DMS79 (cell line): ENCODE measurements around the gene ELOVL6.
"Not testable (repeated sequence)": the region's sequence is repeated elsewhere in the genome, so short reads cannot be mapped to it uniquely, and the experiment has no call there.

ENCODE experiments used
- DNase-seq: peaks from one replicate; lab custom pipeline; 2025; lab: John Stamatoyannopoulos, UW

ELOVL6 gene

DNA sequence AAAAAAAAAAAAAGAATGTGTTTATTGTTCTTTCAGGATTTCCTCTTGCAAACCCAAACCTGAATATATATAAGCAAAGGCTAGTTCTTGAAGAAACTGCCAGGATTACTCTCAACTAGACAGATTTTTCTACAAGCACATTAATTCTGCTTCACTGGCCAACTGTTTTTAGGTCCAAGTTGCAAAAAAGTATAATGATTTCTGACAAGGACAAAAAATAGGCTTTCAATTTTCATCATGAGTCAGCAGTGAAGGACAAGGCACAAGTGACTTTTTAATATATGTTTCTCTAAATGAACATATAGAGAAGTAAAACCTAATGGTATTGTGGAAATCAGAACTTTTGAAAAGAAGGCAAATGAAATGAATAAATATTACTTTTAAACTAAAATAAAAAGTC is 73.7 kb downstream of the ELOVL6 start:
- no peak for DNase-seq

DNA sequence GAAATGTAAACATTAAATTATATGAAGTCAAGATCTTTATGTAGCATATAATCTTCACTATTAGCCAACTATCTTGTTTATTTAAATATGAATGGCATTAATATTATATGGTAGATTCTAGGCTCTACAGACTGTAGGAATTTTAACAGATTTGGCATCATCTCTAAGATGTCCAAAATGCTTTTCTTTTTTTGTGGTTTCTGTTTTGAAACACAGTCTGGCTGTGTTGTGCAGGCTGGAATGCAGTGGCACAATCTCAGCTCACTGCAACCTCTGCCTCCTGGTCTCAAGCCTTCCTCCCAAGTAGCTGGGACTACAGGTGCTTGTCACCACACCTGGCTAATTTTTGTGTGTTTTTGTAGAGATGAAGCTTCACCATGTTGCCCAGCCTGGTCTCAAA is 76.2 kb downstream of the ELOVL6 start:
- no peak for DNase-seq

DNA sequence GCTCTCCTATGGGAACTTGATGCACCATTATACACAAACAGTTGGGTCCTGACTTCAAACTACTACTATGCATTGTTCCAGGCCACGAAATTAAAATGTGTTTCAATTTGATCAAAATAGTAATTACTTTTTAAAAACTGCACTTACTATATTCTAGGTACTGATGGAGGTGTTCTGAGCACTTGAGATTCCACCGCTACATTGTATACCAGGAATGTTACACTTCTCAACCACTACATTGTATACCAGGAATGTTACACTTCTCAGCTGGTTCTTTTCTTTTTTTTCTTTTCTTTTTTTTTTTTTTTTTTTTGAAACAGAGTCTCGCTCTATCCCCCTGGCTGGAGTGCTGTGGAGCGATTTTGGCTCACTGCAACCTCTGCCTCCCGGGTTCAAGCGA is 77.9 kb downstream of the ELOVL6 start:
- DNase-seq: no peak

DNA sequence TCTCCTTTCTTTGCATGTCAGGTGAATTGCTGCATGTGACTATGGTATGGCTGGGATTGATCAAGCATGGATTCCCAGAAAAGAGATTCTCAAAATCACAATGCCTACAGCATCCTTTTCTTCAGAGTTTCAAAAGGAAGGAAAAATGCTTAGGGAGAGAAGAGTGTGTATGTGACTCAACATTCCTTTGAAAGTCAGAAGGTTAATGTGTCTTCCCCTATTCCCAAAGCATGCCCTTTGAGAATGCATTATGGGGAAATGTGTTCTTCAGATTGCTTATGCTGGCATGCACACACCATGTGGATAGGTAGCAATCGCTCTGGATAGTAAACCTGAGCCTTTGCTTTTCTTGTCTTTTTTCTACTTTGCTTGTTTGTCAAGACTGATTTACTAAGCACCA is 78.5 kb downstream of the ELOVL6 start:
- no peak for DNase-seq

DNA sequence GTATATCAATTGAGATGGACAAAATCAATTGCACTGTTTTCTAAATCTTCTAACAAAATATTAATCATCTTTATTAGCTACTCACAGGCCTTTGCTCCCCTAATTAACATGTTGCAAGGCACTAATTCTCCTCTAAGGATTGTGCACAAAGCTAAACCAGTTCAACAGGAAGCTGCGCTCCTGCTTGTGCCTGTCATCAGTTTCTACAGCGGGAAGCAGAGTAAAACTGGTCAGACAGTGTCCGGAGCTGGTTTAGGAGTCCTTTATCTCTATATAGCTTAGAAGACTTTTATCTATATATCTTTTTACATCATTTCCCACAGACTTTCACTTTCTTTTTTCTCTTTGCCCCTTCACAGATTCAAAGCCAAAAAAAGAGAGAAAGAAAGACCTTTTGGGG is 79.1 kb downstream of the ELOVL6 start:
- DNase-seq: no peak

DNA sequence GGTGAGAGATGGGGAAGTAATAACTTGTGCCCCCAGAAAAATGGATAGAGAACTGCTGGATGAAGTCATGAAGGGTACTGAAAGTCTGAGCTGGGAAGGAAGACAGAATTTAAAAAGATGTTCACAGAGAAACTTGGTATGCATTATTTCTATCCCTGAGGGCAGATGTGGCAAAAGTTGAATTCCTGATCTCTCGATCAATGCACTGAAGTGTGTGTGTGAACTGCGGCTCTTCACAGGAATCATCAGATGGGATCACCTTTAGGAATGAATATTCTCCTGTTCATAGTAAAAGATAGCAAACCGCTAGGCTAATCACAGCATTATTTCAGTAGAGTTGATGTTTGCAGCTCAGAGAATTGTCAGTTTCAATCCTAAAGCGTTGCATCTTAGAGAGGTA is 86.4 kb downstream of the ELOVL6 start:
- no peak for DNase-seq

DNA sequence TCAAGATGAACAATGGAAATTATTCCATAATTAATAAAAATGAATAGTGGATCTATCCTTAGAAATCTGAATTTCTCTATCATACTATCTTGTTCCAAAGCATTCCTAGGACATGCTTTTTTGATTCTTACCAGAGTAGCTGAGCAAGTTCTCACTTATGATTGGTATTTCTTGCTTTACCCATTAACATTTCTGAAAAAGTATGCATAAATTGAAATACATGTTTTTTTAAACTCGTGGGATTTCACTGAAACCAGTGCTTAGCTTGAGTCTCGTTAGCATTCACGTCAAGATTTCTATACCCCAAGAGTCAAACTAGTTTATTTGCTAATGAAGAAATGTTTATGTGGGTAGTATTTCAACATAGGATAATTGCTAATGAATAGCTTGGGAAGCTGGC is 89.0 kb downstream of the ELOVL6 start:
- DNase-seq: no peak

DNA sequence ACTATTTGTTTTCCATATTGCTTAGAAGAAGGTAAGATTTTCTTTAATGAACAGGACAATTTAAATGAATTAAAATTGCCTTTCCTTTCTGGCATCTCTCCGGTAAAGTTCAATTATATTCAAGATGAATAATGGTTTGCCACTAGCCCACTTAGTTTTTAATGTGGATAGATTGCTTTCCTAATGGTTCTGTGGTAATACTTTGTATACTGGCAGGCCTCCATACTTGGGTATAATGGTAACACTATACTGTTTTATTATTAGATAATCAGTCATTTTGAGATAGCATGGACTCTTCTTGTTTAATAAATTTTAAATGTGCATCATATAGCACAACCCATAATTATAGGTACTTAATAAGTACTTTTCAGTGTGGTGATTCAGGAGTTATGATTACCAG is 89.5 kb downstream of the ELOVL6 start:
- DNase-seq: peak; percentile 32

DNA sequence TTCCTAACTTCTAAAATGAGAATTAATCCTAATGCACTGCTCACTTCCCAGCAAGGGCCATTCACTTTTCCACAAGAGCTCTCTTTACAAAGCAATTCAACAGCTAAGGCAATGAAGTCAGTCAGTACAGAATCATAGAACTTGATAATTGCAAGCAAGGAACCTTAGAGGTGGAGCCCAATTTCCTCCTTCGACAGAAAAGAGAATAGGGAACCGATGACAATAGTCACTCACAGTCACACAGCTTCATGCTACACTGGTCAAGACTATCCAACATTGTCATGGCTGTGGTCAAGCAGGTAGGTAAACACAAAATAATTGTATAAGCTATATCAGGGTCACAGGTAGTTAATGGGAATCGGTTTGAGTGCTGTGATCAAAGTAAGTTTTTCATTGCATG is 90.0 kb downstream of the ELOVL6 start:
- peak; percentile 32 for DNase-seq

DNA sequence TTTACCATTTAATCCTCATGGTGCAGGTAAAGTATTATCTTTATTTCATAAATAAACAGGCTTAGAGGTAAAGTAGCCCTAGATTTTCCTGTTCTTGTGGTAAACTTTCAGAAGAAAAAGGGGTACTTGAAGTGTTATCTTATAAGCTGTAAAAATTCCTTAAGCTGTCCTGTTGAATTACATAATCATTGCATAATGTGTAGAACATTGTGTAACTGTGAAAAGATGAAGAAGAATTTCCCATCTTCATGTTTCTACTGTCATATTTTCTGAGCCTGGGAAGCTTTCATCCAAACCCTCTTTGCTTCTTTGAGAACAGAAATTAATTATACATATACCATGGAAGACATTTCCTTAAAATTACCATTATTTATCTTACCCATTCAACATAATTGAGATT is 90.5 kb downstream of the ELOVL6 start:
- no peak for DNase-seq

DNA sequence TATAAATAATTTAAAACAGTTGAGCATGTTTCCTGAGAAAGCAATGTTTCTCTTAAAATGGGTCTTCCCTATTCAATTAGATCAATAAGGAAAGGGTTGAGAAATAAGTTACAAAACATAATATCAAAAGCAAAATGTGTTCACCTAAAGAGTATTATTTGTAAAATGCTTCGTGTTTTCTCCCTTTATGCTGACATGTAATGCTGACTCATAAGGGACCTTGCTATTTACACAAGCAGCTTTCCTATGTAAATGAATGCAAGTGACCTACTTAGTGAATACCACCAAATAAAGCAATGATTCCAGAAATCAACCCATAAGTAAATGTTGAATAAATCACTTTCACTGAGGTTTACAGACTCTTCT is 91.5 kb downstream of the ELOVL6 start:
- no peak for DNase-seq

DNA sequence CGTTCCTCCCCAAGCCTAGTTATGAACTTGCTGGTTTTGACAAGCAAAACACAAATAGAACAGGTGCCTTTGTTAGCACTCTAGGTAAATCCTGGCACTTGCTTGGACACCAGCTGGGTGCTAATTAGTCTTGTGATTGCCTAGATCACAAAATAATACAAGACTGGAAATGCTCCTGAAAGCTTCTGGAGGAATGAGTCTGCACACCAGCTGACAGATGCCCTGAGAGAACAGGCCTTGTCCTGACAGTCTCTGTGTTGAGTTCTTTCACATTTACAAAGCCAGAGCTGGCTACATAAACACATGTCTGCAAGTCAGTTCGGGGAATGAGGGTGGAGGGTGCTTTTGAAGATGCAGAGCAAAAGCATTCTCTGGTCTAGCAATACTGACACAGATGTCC is 93.8 kb downstream of the ELOVL6 start:
- no peak for DNase-seq

DNA sequence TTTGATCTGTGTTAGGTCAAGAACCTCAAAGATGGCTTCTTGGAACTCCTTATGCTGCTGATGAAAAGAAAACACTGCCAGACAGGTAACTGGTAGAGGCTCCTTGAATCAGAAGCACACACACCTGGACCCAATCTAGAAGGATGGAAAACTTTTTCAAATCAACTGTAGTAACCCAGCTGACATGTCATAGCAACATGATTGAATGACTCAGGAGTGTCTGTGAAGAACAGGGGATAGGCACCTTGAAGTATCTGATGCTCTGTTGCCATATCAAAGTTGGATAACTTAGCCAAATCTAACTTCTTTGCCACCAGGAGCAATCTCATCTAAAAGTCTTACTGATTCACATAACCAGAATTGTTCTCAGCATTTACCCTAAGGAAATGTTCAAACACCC is 98.8 kb downstream of the ELOVL6 start:
- DNase-seq: no peak

DNA sequence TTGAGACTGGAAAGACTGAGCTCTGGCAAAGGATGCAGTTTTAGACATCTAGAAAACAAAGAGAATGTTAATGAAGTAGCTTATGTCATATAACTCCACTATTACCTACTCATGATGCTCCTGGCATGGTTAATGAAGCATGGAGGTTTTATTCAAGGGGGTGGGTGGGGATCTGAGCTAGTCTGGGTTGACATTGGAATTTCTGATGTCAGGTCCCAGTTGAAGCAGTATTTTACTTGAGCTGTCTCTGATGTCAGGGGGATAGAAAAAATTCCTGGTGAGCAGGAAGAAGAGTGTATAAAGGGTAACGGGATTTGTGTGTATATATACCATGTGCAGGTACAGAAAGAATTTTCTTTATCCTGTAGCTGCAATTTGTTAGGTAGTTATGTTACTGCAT is 102.0 kb downstream of the ELOVL6 start:
- DNase-seq: no peak

DNA sequence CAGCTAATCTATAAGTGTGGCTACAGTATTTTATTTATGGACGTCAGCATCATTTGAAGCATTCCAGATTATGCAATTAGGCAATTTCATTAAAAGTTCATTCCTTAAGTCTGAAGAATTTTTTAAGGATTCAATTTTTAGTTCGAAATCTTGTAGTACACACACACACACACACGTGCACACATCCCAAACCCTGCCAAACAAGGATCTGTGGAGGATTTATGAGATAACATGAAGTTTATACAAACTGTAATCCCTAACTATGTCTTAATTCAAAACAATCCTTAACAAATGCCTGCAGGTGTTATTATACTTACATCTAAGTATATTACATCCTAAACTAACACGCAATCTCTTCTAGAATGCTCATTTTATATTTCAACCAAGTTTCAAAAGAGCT is 105.8 kb downstream of the ELOVL6 start:
- no peak for DNase-seq

DNA sequence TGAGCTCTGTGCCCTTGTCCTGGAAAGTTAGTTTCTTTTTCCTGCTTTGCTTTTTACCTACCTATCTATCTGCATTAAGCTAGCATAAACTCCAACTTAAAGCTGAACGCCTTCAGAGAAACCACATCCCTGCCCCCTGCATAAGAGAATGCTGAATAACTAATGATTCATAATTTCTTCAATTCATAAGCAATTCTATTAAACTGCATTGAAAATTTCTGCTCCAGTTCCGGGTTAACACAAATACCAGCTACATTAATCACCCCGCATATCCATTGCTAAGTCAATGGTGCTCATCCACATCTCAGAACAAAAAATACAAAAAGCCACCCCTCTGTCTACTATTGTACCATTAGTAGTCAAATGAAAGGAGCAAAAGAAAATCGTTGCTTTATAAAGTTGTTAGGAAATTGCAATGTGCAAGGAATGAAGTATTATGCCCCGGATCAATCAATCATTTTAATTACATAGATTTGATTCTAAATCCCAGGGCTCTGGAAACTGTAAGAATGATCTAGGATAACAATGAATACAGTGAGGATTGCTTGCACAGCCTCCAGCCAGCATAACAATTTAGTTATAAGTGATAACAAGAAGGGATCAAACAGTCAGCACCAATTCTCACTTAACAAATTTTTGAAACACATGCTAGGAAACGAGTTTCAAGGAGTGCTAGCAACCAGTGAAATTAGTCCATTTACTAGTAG is 106.8 kb downstream of the ELOVL6 start:
- no peak for DNase-seq

DNA sequence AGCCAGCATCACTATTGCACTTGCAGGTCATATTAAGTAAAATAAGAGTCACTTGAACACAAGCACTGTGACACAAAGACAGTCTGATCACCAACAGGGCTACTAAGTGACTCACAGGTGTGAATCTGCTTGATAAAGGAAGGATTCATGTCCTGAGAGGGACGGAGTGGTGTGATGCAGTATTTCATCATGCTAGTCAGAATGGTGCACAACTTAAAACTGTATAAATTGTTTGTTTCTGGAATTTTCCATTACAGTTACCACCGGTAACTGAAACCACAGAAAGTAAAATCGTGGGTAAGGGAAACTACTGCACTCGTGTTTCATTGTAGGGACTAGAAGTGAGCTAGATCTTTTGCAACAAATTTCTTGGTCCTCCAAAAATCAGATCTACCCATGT is 109.7 kb downstream of the ELOVL6 start:
- DNase-seq: no peak

DNA sequence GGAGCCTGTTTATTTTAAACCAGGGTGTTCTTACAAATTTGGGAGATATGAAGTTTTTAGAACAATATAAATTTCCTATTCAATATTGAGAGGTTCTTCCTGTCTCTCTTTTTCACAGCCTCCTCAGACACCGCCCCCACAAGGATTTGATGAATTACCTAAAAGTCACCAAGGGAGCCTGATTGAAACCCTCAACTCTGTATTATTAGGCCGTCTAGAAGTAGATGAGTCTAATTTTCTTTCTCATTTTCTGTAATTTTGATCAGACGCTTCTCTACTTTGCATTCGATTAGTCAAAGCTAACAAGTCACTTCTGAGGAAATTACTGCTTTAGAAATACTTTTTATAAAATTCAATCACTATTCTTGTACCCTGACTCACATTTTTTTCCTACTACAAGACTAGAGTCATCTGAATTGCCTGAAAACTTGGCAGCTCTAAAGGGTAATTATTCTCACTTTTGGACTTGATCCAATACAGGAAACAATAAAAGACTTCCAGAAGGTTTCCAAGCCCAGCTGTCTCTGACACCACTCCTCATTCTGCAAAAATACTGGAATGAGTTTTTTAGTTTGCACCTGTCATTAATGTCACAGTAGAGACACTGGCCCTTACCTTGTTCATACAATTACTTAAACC is 111.2 kb downstream of the ELOVL6 start:
- peak; percentile 30 for DNase-seq

DNA sequence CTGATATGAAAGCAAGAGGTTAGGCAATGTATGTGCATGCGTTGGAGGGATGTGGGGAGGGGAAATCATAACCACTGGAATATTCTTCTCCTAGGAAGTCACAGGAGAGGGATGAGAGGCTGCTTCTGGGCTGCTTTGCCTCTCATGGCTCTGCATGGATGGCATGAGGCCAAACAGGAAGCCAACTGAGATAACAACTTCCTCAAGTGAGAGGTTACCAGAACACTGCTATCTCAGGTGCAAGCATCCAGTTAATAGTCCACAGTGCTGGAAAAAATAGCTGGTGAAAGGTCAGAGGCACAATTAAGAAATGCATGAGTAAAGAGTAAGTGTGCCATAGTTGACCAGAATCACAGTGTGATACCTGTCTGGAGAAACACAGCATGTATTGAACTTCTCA is 113.3 kb downstream of the ELOVL6 start:
- DNase-seq: peak; percentile 22

DNA sequence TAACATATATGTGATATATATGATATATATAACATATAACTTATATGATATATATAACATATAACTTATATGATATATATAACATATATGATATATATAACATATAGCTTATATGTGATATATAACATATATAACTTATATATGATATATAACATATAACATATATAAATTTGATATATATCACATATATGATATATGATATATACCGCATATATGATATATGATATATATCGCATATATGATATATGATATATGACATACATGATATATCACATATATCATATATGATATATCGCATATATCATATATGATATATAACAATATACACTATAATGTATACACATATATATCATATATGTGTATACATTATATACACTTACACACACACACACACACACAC is 114.3 kb downstream of the ELOVL6 start:
- no peak for DNase-seq

DNA sequence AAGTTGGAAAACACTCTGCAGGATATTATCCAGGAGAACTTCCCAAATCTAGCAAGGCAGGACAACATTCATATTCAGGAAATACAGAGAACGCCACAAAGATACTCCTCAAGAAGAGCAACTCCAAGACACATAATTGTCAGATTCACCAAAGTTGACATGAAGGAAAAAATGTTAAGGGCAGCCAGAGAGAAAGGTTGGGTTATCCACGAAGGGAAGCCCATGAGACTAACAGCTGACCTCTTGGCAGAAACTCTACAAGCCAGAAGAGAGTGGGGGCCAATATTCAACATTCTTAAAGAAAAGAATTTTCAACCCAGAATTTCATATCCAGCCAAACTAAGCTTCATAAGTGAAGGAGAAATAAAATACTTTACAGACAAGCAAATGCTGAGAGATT is 120.3 kb downstream of the ELOVL6 start:
- DNase-seq: not testable (repeated sequence)

DNA sequence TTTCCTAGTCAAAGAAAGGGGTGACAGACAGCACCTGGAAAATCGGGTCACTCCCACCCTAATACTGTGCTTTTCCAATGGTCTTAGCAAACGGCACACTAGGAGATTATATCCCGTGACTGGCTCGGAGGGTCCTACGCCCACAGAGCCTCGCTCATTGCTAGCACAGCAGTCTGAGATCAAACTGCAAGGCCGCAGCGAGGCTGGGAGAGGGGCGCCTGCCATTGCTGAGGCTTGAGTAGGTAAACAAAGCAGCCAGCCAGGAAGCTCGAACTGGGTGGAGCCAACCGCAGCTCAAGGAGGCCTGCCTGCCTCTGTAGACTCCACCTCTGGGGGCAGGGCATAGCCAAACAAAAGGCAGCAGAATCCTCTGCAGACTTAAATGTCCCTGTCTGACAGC is 121.6 kb downstream of the ELOVL6 start:
- DNase-seq: not testable (repeated sequence)

DNA sequence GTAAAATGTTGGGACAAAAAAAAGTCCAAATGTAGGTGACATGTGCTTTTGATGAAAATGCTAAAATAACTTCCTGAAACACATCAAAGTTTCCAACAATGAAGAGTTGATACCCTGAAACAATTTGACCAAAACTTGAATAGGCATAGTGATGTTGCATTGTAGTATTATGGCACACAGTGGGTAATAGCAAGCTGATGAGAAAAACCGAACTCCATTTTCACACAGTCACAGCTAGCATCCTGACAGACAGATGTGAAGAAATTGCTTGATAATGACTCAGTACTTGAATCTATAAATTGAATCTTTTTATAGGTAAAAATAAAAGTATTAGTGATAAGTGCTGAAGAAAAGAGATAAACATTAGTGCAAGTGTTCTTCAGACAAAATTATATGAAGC is 122.5 kb downstream of the ELOVL6 start:
- DNase-seq: no peak

DNA sequence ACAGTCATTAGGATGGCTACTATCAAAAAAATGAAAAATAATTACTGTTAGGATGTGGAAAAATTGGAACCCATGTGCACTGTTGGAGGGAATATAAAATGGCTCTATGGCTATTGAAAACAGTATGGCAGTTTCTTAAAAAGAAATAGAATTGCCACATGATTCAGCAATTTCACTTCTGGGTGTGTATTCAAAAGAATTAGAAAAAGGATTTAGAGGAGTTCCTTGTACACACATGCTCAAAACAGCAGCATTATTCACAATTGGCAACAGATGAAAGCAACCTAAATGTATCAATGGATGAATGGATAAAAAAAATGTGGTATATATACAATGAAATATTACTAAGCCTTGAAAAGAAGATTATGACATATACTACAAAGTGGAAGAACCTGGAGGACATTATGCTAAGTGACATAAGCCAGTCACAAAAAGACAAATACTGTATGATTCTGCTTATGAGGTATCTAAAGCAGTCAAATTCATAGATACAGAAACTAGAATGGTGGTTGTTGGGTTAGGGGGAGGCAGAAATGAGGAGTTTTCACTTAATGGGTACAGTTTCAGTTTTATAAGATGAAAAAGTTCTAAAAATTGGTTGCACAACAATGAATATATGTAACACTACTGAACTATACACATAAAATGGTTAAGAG is 123.2 kb downstream of the ELOVL6 start:
- DNase-seq: no peak
